Chondrocyte (in vitro differentiated cells): ENCODE data around the gene PLVAP. TPM values are rescaled to one million over a fixed set of nuclear protein-coding genes. Genes with fewer than 3 reads are reported as not detected.

Experiments used
- DNase-seq: peaks from one replicate; pipeline ENCODE4 v3.0.0; 2021; ENCODE audit warnings: mixed read lengths, low spot score
- H3K27ac Mint-ChIP-seq: one replicate; pipeline ENCODE4 v1.8.0; 2021; ENCODE audit warnings: mild to moderate bottlenecking, moderate library complexity, mixed read lengths; ENCODE audit not compliant: unreplicated experiment
- H3K27me3 Mint-ChIP-seq: 2 replicates; pipeline ENCODE4 v1.8.0; 2021; ENCODE audit warnings: low read depth, mixed read lengths
- H3K36me3 Mint-ChIP-seq: 2 replicates; pipeline ENCODE4 v1.8.0; 2021; ENCODE audit warnings: low read depth, mixed read lengths
- H3K4me1 Mint-ChIP-seq: 2 replicates; pipeline ENCODE4 v1.8.0; 2021; ENCODE audit warnings: low read depth, mild to moderate bottlenecking, mixed read lengths
- H3K4me3 Mint-ChIP-seq: one replicate; pipeline ENCODE4 v1.8.0; 2021; ENCODE audit warnings: mild to moderate bottlenecking, moderate library complexity, mixed read lengths; ENCODE audit not compliant: unreplicated experiment
- H3K9me3 Mint-ChIP-seq: 2 replicates; pipeline ENCODE4 v1.8.0; 2021; ENCODE audit warnings: low read depth, mixed read lengths
- CTCF ChIP-seq: fragments of 200-600 bp; sonication (generic); IDR thresholded peaks from 2 replicates; pipeline ENCODE4 v1.5.0; 2021; ENCODE audit warnings: antibody characterized with exemption, mild to moderate bottlenecking, moderate library complexity
- total RNA-seq: library from RNA; stranded (reverse); gene quantifications from 3 replicates; pipeline ENCODE4 v1.2.1, GENCODE V29; 2021

PLVAP gene
- total RNA-seq, 1 donor from 2014 or later, result 0.22 TPM

- no peaks in the 10 kb centered on the region for H3K9me3 Mint-ChIP-seq
- TF ChIP-seq CTCF, result peak; percentile 77
- peaks cover 10% of the 10 kb centered on the region for H3K4me1 Mint-ChIP-seq
- H3K4me3 Mint-ChIP-seq, result peak overlapping the region; percentile 31
- H3K27me3 Mint-ChIP-seq, result no peaks in the 10 kb centered on the region
- H3K27ac Mint-ChIP-seq, result no peak overlapping the region
- no peak for DNase-seq
- H3K36me3 Mint-ChIP-seq, result no peaks in the 10 kb centered on the region
Measured at GRCh38 chr19:17394891-17395415, 17.8 kb upstream of the PLVAP start.

GRCh38 chr19:17393914-17394313, 16.8 kb upstream of the PLVAP start, which contains the start of gene CCDC194:
Gene CCDC194 (minus strand): TSS chr19:17394196. CDS start chr19:17394158, 38 bp downstream.
- H3K36me3 Mint-ChIP-seq, result no peaks in the 10 kb centered on the region
- no peak within 1 kb of the TSS for H3K4me3 Mint-ChIP-seq
- no peak for DNase-seq
- peaks cover 3% of the 10 kb centered on the region for H3K9me3 Mint-ChIP-seq
- peaks cover 10% of the 10 kb centered on the region for H3K4me1 Mint-ChIP-seq
- H3K27me3 Mint-ChIP-seq, result no peaks in the 10 kb centered on the region
- no peak within 1 kb of the TSS for H3K27ac Mint-ChIP-seq
- no peak for TF ChIP-seq CTCF

- no peak for TF ChIP-seq CTCF
- H3K27me3 Mint-ChIP-seq, result no peaks in the 10 kb centered on the region
- DNase-seq, result no peak
- H3K9me3 Mint-ChIP-seq, result peaks cover 3% of the 10 kb centered on the region
- H3K4me1 Mint-ChIP-seq, result peaks cover 10% of the 10 kb centered on the region
- H3K4me3 Mint-ChIP-seq, result no peak overlapping the region
- no peaks in the 10 kb centered on the region for H3K36me3 Mint-ChIP-seq
- no peak overlapping the region for H3K27ac Mint-ChIP-seq
Measured at GRCh38 chr19:17393002-17393401, 15.9 kb upstream of the PLVAP start.

GRCh38 chr19:17391371-17392151, 14.4 kb upstream of the PLVAP start:
- TF ChIP-seq CTCF, result peak; percentile 43
- Mint-ChIP-seq H3K27ac (no peak overlapping the region), H3K9me3 (peaks cover 3% of the 10 kb centered on the region), H3K27me3 (no peaks in the 10 kb centered on the region), H3K36me3 (no peaks in the 10 kb centered on the region), H3K4me3 (peak overlapping the region; percentile 89), H3K4me1 (peaks cover 10% of the 10 kb centered on the region)
- no peak for DNase-seq

GRCh38 chr19:17390665-17391370, 13.7 kb upstream of the PLVAP start:
- no peak for DNase-seq
- Mint-ChIP-seq H3K4me1 (peaks cover 10% of the 10 kb centered on the region), H3K27me3 (no peaks in the 10 kb centered on the region), H3K27ac (no peak overlapping the region), H3K36me3 (no peaks in the 10 kb centered on the region), H3K9me3 (peaks cover 3% of the 10 kb centered on the region), H3K4me3 (peak overlapping the region; percentile 89)
- TF ChIP-seq CTCF, result peak; percentile 82
